Testis (tissue), 3 donors: ENCODE results near the gene CYTH2. TPM values are rescaled to one million over a fixed set of nuclear protein-coding genes. Genes with fewer than 3 reads are reported as not detected.
A peak's percentile ranks its signal among the peaks of the same experiment; 100 is the strongest.

Experiments used
- DNase-seq: peaks from one replicate; pipeline ENCODE4 v3.0.0-alpha.2; 2019
- H3K27ac ChIP-seq, 2 donors: fragments of 200-600 bp; sonication (generic); one replicate each; pipeline ENCODE4 v1.5.1; 2019
- H3K27me3 ChIP-seq: fragments of 200-600 bp; sonication (generic); one replicate; pipeline ENCODE4 v1.5.1; 2019
- H3K36me3 ChIP-seq: fragments of 200-600 bp; sonication (generic); one replicate; pipeline ENCODE4 v1.5.1; 2017; ENCODE audit warnings: low read depth; ENCODE audit errors: missing control alignments
- H3K4me1 ChIP-seq: fragments of 200-600 bp; sonication (generic); one replicate; pipeline ENCODE4 v1.5.1; 2019
- H3K4me3 ChIP-seq, 2 donors: fragments of 200-600 bp; sonication (generic); one replicate each; pipeline ENCODE4 v1.5.1; 2017 to 2019
- H3K9me3 ChIP-seq: fragments of 200-600 bp; sonication (generic); one replicate; pipeline ENCODE4 v1.5.1; 2017
- CTCF ChIP-seq, 3 experiments: fragments of 450-650 bp in 2 of 3; fragments of 200-600 bp in 1 of 3; sonication (generic) in 1 of 3; IDR thresholded peaks; one replicate each; pipeline ENCODE4 v1.5.1; 2016 to 2019; ENCODE audit warnings: antibody characterized with exemption in 3 of 3, mild to moderate bottlenecking in 2 of 3, moderate library complexity in 1 of 3
- POLR2A ChIP-seq: fragments of 450-650 bp; IDR thresholded peaks from one replicate; pipeline ENCODE4 v1.6.1; 2017; ENCODE audit warnings: antibody characterized with exemption, mild to moderate bottlenecking, moderate library complexity
- WGBS, 2 donors: methylation state at CpG; one replicate each; pipeline ENCODE4 v1.1.5; 2018; 5-methylcytosine and 5-hydroxymethylcytosine counted together
- intact Hi-C: fragments of 100-400 bp; cut with DNase I; formaldehyde crosslinking; loops from one replicate; pipeline ENCODE4 v1.15.1; 2023; ENCODE audit warnings: low total_unique reads
- polyA plus RNA-seq: library from polyadenylated mRNA; stranded (reverse); fragments of 350-450 nt; fragmentation: Illumina TruSeq; extraction: RNeasy Lipid Tissue Mini Kit (QIAGEN cat#74804); gene quantifications from one replicate; pipeline ENCODE4 v1.2.3, GENCODE V29; 2014; ENCODE audit warnings: low read depth, low replicate concordance; ENCODE audit not compliant: insufficient read depth
- total RNA-seq, 2 donors: library from RNA; depleted of rRNA; stranded (reverse); fragments of >200 nt; gene quantifications; one replicate each; pipeline ENCODE4 v1.2.3, GENCODE V29; 2016

Gene CYTH2
- total and polyA plus RNA-seq, 3 donors from 2014 or later = 92.7 to 132 (median 123) TPM

- H3K27ac ChIP-seq = peak overlapping the region; percentile 96 to 97
- no peaks in the 10 kb centered on the region for H3K9me3 ChIP-seq
- H3K27me3 ChIP-seq = no peaks in the 10 kb centered on the region
- peak in 1 of 3 experiments; percentile 14 for TF ChIP-seq CTCF (IDR thresholded peaks at IDR 0.05)
- no peak for TF ChIP-seq POLR2A
- WGBS, 2 donors = 0 to 1% methylated on average over 8 to 32 of the region's 36 CpGs
- DNase-seq = peak; percentile 100
- H3K4me1 ChIP-seq = peaks cover 10% of the 10 kb centered on the region
- peak overlapping the region; percentile 82 to 86 for H3K4me3 ChIP-seq
- intact Hi-C loops = no loop called here
- H3K36me3 ChIP-seq = no peaks in the 10 kb centered on the region
Observed at GRCh38 chr19:48468772-48469288, 339 bp upstream of the CYTH2 start.

- Histone ChIP-seq H3K4me3 (peak overlapping the region; percentile 82 to 86), H3K4me1 (peaks cover 10% of the 10 kb centered on the region), H3K27ac (peak overlapping the region; percentile 96 to 97), H3K36me3 (no peaks in the 10 kb centered on the region), H3K9me3 (no peaks in the 10 kb centered on the region), H3K27me3 (no peaks in the 10 kb centered on the region)
- intact Hi-C loops = no loop called here
- no peak for DNase-seq
- TF ChIP-seq CTCF (IDR thresholded peaks at IDR 0.05) = no peak
- TF ChIP-seq POLR2A = no peak
- 33 to 42% methylated on average over 11 to 20 of the region's 20 CpGs for WGBS, 2 donors
Observed at GRCh38 chr19:48469934-48470680, 938 bp downstream of the CYTH2 start.

GRCh38 chr19:48470856-48471255 is 1.7 kb downstream of the CYTH2 start:
- Histone ChIP-seq H3K9me3 (no peaks in the 10 kb centered on the region), H3K27ac (no peak overlapping the region), H3K27me3 (no peaks in the 10 kb centered on the region), H3K4me1 (peaks cover 10% of the 10 kb centered on the region), H3K4me3 (no peak overlapping the region), H3K36me3 (no peaks in the 10 kb centered on the region)
- 85 to 88% methylated on average over 10 of the region's 10 CpGs for WGBS, 2 donors
- no peak for TF ChIP-seq POLR2A
- no peak for TF ChIP-seq CTCF (IDR thresholded peaks at IDR 0.05)
- DNase-seq = no peak
- intact Hi-C loops = no loop called here

GRCh38 chr19:48471836-48472235 is 2.7 kb downstream of the CYTH2 start:
- whole genome bisulfite sequencing, 2 donors = 91 to 94% methylated on average over 4 of the region's 4 CpGs

More at GRCh38 chr19:48471836-48472235, 2.7 kb downstream of the CYTH2 start:
- no peaks in the 10 kb centered on the region for H3K36me3 ChIP-seq
- H3K9me3 ChIP-seq = no peaks in the 10 kb centered on the region
- H3K4me1 ChIP-seq = peaks cover 10% of the 10 kb centered on the region
- intact Hi-C loops = no loop called here
- TF ChIP-seq CTCF (IDR thresholded peaks at IDR 0.05) (no peak), POLR2A (no peak)
- no peak for DNase-seq
- H3K27me3 ChIP-seq = no peaks in the 10 kb centered on the region
- no peak overlapping the region for H3K27ac ChIP-seq
- H3K4me3 ChIP-seq = no peak overlapping the region
